Uterus (tissue), 2 donors: ENCODE data around the gene MRPS34.

Experiments
- POLR2A ChIP-seq, 2 donors: fragments of 450-650 bp; IDR thresholded peaks; one replicate each; pipeline ENCODE4 v1.6.1; 2016; ENCODE audit warnings: antibody characterized with exemption in 2 of 2, mild to moderate bottlenecking in 1 of 2, moderate library complexity in 1 of 2
- TF ChIP-seq, protein P1 (sequence below), 4 experiments: fragments of 200-600 bp in 2 of 4; fragments of 450-650 bp in 2 of 4; sonication (generic) in 2 of 4; IDR thresholded peaks; one replicate each; pipeline ENCODE4 v1.5.1; 2016 to 2019; ENCODE audit warnings: antibody characterized with exemption in 4 of 4, mild to moderate bottlenecking in 2 of 4, moderate library complexity in 1 of 4

DNA sequence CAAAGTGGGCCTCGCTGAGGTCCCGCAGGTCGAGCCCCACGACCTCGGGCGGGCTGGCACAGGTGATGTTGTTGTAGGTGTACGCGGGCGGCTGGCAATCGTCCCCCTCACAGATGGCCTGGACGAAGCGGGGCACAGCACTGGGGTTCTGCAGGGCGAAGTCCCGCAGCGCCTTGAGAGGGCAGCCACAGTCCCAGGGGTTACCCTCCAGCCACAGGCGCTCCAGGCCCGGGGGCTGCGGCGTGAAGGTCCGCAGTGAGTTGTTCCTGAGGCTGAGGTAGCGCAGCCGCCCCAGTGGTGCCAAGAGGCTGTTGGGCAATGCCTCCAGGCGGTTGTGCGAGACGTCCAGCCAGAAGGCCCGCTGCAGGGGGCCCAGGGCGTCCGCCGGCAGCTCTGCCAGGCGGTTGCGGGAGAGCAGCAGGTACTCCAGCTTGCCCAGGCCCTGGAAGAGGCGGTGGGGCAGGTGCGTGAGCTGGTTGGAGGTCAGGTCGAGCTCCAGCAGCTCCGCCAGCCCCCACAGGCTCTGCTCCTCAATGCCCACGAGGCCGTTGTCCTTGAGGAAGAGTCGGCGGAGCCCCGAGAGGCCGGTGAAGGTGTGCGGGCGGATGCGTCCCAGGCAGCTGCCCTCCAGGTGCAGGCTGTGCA, 17.8 kb upstream of the MRPS34 start:
- TF ChIP-seq POLR2A (IDR thresholded peaks at IDR 0.05) = no peak
- TF ChIP-seq, protein P1, sequence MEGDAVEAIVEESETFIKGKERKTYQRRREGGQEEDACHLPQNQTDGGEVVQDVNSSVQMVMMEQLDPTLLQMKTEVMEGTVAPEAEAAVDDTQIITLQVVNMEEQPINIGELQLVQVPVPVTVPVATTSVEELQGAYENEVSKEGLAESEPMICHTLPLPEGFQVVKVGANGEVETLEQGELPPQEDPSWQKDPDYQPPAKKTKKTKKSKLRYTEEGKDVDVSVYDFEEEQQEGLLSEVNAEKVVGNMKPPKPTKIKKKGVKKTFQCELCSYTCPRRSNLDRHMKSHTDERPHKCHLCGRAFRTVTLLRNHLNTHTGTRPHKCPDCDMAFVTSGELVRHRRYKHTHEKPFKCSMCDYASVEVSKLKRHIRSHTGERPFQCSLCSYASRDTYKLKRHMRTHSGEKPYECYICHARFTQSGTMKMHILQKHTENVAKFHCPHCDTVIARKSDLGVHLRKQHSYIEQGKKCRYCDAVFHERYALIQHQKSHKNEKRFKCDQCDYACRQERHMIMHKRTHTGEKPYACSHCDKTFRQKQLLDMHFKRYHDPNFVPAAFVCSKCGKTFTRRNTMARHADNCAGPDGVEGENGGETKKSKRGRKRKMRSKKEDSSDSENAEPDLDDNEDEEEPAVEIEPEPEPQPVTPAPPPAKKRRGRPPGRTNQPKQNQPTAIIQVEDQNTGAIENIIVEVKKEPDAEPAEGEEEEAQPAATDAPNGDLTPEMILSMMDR (IDR thresholded peaks at IDR 0.05) = no peak
